Thyroid gland (tissue), 4 donors: ENCODE data around the gene ITPR2.

ENCODE experiments used
- POLR2A ChIP-seq, 2 donors: fragments of 450-650 bp; IDR thresholded peaks; one replicate each; pipeline ENCODE4 v1.6.1; 2017; ENCODE audit warnings: antibody characterized with exemption in 2 of 2, mild to moderate bottlenecking in 2 of 2, moderate library complexity in 1 of 2
- TF ChIP-seq, protein P1 (sequence below), 6 experiments: fragments of 200-600 bp in 3 of 6; fragments of 450-650 bp in 3 of 6; sonication (generic) in 3 of 6; IDR thresholded peaks; one replicate each; pipeline ENCODE4 v1.5.1; 2016 to 2019; ENCODE audit warnings: antibody characterized with exemption in 6 of 6, mild to moderate bottlenecking in 2 of 6, inconsistent platforms in 1 of 6, moderate library complexity in 1 of 6

DNA sequence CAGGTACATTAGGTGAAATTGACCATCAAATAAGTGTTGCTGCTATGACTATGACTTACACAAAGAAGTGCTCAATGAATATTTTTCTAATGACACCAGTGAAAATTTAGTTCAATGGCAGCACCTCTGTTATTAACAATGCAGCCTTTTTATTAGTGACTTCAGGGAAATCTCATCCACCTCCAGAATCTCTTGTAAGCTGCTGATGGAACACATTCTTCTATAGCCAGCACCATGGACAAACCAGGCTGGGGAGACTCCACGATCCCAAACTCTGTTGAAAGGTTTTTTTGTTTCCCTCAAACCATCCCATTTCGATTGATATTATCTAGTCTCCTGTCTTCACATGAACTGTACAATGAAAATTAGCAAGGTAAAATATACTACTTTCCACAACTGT lies 265.9 kb downstream of the ITPR2 start:
- TF ChIP-seq POLR2A (IDR thresholded peaks at IDR 0.05), result no peak
- TF ChIP-seq, protein P1, sequence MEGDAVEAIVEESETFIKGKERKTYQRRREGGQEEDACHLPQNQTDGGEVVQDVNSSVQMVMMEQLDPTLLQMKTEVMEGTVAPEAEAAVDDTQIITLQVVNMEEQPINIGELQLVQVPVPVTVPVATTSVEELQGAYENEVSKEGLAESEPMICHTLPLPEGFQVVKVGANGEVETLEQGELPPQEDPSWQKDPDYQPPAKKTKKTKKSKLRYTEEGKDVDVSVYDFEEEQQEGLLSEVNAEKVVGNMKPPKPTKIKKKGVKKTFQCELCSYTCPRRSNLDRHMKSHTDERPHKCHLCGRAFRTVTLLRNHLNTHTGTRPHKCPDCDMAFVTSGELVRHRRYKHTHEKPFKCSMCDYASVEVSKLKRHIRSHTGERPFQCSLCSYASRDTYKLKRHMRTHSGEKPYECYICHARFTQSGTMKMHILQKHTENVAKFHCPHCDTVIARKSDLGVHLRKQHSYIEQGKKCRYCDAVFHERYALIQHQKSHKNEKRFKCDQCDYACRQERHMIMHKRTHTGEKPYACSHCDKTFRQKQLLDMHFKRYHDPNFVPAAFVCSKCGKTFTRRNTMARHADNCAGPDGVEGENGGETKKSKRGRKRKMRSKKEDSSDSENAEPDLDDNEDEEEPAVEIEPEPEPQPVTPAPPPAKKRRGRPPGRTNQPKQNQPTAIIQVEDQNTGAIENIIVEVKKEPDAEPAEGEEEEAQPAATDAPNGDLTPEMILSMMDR (IDR thresholded peaks at IDR 0.05), result no peak
